KMS-11 (cell line): ENCODE results near the gene KCNG3.

ENCODE experiments used
- H2AFZ ChIP-seq: fragments of 200-600 bp; sonication (generic); 2 replicates; pipeline ENCODE4 v1.6.1; 2016; ENCODE audit warnings: antibody characterized with exemption, mixed run types, low read depth
- H3K27ac ChIP-seq: fragments of 200-600 bp; sonication (generic); 2 replicates; pipeline ENCODE4 v1.6.1; 2016; ENCODE audit warnings: mild to moderate bottlenecking, mixed run types
- H3K27me3 ChIP-seq: fragments of 200-600 bp; sonication (generic); 2 replicates; pipeline ENCODE4 v1.6.1; 2017; ENCODE audit warnings: mild to moderate bottlenecking, low read depth, mixed run types, moderate library complexity; ENCODE audit not compliant: insufficient read depth
- H3K36me3 ChIP-seq: fragments of 200-600 bp; sonication (generic); 2 replicates; pipeline ENCODE4 v1.6.1; 2017; ENCODE audit warnings: mild to moderate bottlenecking, mixed run types; ENCODE audit not compliant: insufficient read depth
- H3K4me1 ChIP-seq: fragments of 200-600 bp; sonication (generic); 2 replicates; pipeline ENCODE4 v1.6.1; 2016; ENCODE audit warnings: mild to moderate bottlenecking, low read depth, mixed run types; ENCODE audit not compliant: poor library complexity, severe bottlenecking
- H3K4me2 ChIP-seq: fragments of 200-600 bp; sonication (generic); 2 replicates; pipeline ENCODE4 v1.7.0; 2016; ENCODE audit warnings: mild to moderate bottlenecking, mixed run types
- H3K4me3 ChIP-seq: fragments of 200-600 bp; sonication (generic); IDR thresholded peaks from 2 replicates; pipeline ENCODE4 v1.6.1; 2017; ENCODE audit warnings: low read depth, low read length, mixed read lengths; ENCODE audit not compliant: insufficient read depth
- H3K79me2 ChIP-seq: fragments of 200-600 bp; sonication (generic); 2 replicates; pipeline ENCODE4 v1.6.1; 2016; ENCODE audit warnings: low read depth, mixed run types; ENCODE audit not compliant: insufficient read depth
- H3K9ac ChIP-seq: fragments of 200-600 bp; sonication (generic); 2 replicates; pipeline ENCODE4 v1.6.1; 2016; ENCODE audit warnings: mild to moderate bottlenecking, mixed run types
- H4K20me1 ChIP-seq: fragments of 200-600 bp; sonication (generic); 2 replicates; pipeline ENCODE4 v1.6.1; 2016; ENCODE audit warnings: mild to moderate bottlenecking, mixed run types; ENCODE audit not compliant: insufficient read depth
- CTCF ChIP-seq: fragments of 200-600 bp; sonication (generic); conservative IDR thresholded peaks from 2 replicates; pipeline ENCODE4 v1.6.1; 2017; ENCODE audit warnings: low read depth, mild to moderate bottlenecking, antibody characterized with exemption, low read length, moderate library complexity, mixed read lengths

KCNG3 gene

GRCh38 chr2:42463570-42463969, 30.2 kb downstream of the KCNG3 start:
- Histone ChIP-seq H4K20me1 (no peaks in the 10 kb centered on the region), H3K4me3 (no peak overlapping the region), H3K27ac (no peak overlapping the region), H3K27me3 (no peaks in the 10 kb centered on the region), H2AFZ (no peak overlapping the region), H3K36me3 (no peaks in the 10 kb centered on the region), H3K4me1 (no peaks in the 10 kb centered on the region), H3K4me2 (no peak overlapping the region), H3K9ac (no peak overlapping the region), H3K79me2 (no peaks in the 10 kb centered on the region)
- no peak for TF ChIP-seq CTCF

GRCh38 chr2:42459296-42459695, 34.5 kb downstream of the KCNG3 start:
- no peaks in the 10 kb centered on the region for H3K36me3 ChIP-seq
- H3K79me2 ChIP-seq = no peaks in the 10 kb centered on the region
- no peak overlapping the region for H3K4me3 ChIP-seq
- TF ChIP-seq CTCF = no peak
- H4K20me1 ChIP-seq = no peaks in the 10 kb centered on the region
- no peak overlapping the region for H3K9ac ChIP-seq
- H3K4me2 ChIP-seq = no peak overlapping the region
- H3K27me3 ChIP-seq = no peaks in the 10 kb centered on the region
- no peak overlapping the region for H2AFZ ChIP-seq
- no peak overlapping the region for H3K27ac ChIP-seq
- H3K4me1 ChIP-seq = no peaks in the 10 kb centered on the region

- no peak overlapping the region for H3K9ac ChIP-seq
- H3K4me2 ChIP-seq = no peak overlapping the region
- no peak overlapping the region for H2AFZ ChIP-seq
- H3K36me3 ChIP-seq = no peaks in the 10 kb centered on the region
- no peaks in the 10 kb centered on the region for H3K4me1 ChIP-seq
- no peak overlapping the region for H3K4me3 ChIP-seq
- no peaks in the 10 kb centered on the region for H4K20me1 ChIP-seq
- H3K27ac ChIP-seq = no peak overlapping the region
- H3K27me3 ChIP-seq = no peaks in the 10 kb centered on the region
- no peaks in the 10 kb centered on the region for H3K79me2 ChIP-seq
- TF ChIP-seq CTCF = no peak
Measured at GRCh38 chr2:42458396-42458795, 35.4 kb downstream of the KCNG3 start.

GRCh38 chr2:42457011-42457410, 36.8 kb downstream of the KCNG3 start:
- no peak overlapping the region for H3K4me3 ChIP-seq
- no peak overlapping the region for H3K4me2 ChIP-seq
- no peaks in the 10 kb centered on the region for H3K4me1 ChIP-seq
- H3K79me2 ChIP-seq = no peaks in the 10 kb centered on the region
- H3K27me3 ChIP-seq = no peaks in the 10 kb centered on the region
- H3K9ac ChIP-seq = no peak overlapping the region
- no peak overlapping the region for H2AFZ ChIP-seq
- H3K36me3 ChIP-seq = no peaks in the 10 kb centered on the region
- TF ChIP-seq CTCF = no peak
- no peaks in the 10 kb centered on the region for H4K20me1 ChIP-seq
- H3K27ac ChIP-seq = no peak overlapping the region
